ENCODE data around the gene EGR2.
A peak's percentile ranks its signal among the peaks of the same experiment; 100 is the strongest.

EGR2 gene

GRCh38 chr10:62819141-62819920 lies 3.2 kb upstream of the EGR2 start:
- CTCF ChIA-PET = interaction anchor here (0.7 to 6.6 kb wide), 8 partner anchors 12 to 338 kb away, joined by 3 to 68 read pairs (median 8); no protein-coding TSS in a partner anchor
- peaks cover 0 to 41% (median 39%) of the 10 kb centered on the region in 4 experiments for H3K4me1 ChIP-seq (ENCODE audit: control extremely low read depth in 1 of 4, control insufficient read depth in 4 of 4, insufficient read depth in 4 of 4, low read length in 3 of 4)
- H3K4me3 ChIP-seq (ENCODE audit: control insufficient read depth in 1 of 7, extremely low read depth in 1 of 7, insufficient read depth in 4 of 7, low read depth in 2 of 7, low read length in 6 of 7) = peak overlapping the region in 2 of 7 experiments; percentile 3 to 45
- H3K9me3 ChIP-seq (ENCODE audit: control extremely low read depth in 1 of 5, control insufficient read depth in 4 of 5, insufficient read depth in 2 of 5, low read depth in 1 of 5, low read length in 4 of 5) = no peaks in the 10 kb centered on the region
- DNase-seq = peak; percentile 8 to 48 (median 30)
- peaks cover 3 to 53% (median 24%) of the 10 kb centered on the region in 5 experiments for H3K27me3 ChIP-seq (replicated peaks in 2 of 5; ENCODE audit: control insufficient read depth in 4 of 5, insufficient read depth in 5 of 5, low read length in 4 of 5)
- WGBS (ENCODE audit: insufficient coverage) = 51% methylated on average over 19 of the region's 19 CpGs
- no peaks in the 10 kb centered on the region for H3K36me3 ChIP-seq (ENCODE audit: control insufficient read depth in 4 of 4, insufficient read depth in 4 of 4, low read length in 3 of 4)
- POLR2A ChIA-PET = interaction anchor here (1.2 kb wide), 1 partner anchor 15 kb away, joined by 4 read pairs; the partner anchor contains the start of gene ADO
- H3K27ac ChIP-seq (ENCODE audit: insufficient read depth in 1 of 2, low read depth in 1 of 2, low read length in 2 of 2, poor library complexity in 1 of 2, severe bottlenecking in 2 of 2) = no peak overlapping the region

DNA sequence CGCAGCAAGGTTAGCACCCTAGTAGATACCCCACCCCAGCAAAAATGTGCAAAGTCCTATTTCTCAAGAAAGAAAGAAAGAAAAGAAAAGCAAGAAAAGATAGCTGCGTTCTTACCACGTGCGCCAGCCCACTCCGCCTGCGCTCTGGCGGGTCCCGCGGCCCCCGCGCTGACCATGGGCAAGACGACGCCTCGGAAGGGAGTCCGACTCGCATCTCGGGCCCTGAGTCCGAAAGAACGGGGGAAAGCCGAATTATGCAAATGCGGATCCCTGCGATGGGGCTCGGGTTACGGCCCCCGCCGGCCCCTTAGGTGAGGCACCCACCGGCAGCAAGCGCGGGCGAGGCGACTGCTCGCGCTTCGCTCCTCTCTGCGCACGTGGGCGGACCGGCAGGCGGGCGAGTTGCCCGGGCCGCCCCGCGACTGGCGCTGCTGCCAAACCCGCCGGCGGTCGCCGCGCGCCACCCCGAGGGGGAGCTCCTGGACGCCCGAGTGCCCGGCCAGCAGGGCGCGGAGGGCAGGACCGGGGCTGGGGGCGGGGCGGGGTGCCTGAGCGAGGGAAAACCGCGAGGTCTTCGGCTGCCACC lies 2.4 kb upstream of the EGR2 start:
- H3K4me3 ChIP-seq (ENCODE audit: control insufficient read depth in 1 of 7, extremely low read depth in 1 of 7, insufficient read depth in 4 of 7, low read depth in 2 of 7, low read length in 6 of 7) = peak overlapping the region in 6 of 7 experiments; percentile 16 to 86 (median 79)
- POLR2A ChIA-PET = interaction anchor here (0.7 to 1.2 kb wide), 2 partner anchors 14 to 698 kb away, joined by 3 to 4 read pairs; partner anchors contain the start of gene ADO
- CTCF ChIA-PET = interaction anchor here (0.7 to 6.6 kb wide), 14 partner anchors 13 to 339 kb away, joined by 3 to 68 read pairs (median 4); partner anchors contain the start of gene ADO
- WGBS (ENCODE audit: insufficient coverage) = 4% methylated on average over 48 of the region's 65 CpGs
- DNase-seq = peak; percentile 49 to 68 (median 55)
- no peaks in the 10 kb centered on the region for H3K9me3 ChIP-seq (ENCODE audit: control extremely low read depth in 1 of 5, control insufficient read depth in 4 of 5, insufficient read depth in 2 of 5, low read depth in 1 of 5, low read length in 4 of 5)
- H3K4me1 ChIP-seq (ENCODE audit: control extremely low read depth in 1 of 4, control insufficient read depth in 4 of 4, insufficient read depth in 4 of 4, low read length in 3 of 4) = peaks cover 0 to 41% (median 39%) of the 10 kb centered on the region in 4 experiments
- H3K27me3 ChIP-seq (replicated peaks in 2 of 5; ENCODE audit: control insufficient read depth in 4 of 5, insufficient read depth in 5 of 5, low read length in 4 of 5) = peaks cover 3 to 61% (median 31%) of the 10 kb centered on the region in 5 experiments
- no peak overlapping the region for H3K27ac ChIP-seq (ENCODE audit: insufficient read depth in 1 of 2, low read depth in 1 of 2, low read length in 2 of 2, poor library complexity in 1 of 2, severe bottlenecking in 2 of 2)
- no peaks in the 10 kb centered on the region for H3K36me3 ChIP-seq (ENCODE audit: control insufficient read depth in 4 of 4, insufficient read depth in 4 of 4, low read length in 3 of 4)

GRCh38 chr10:62817766-62818425 lies 1.7 kb upstream of the EGR2 start:
- CTCF ChIA-PET = interaction anchor here (0.6 to 6.6 kb wide), 14 partner anchors 11 to 266 kb away, joined by 3 to 68 read pairs (median 6); partner anchors contain the start of gene ADO
- Histone ChIP-seq H3K27ac (ENCODE audit: insufficient read depth in 1 of 2, low read depth in 1 of 2, low read length in 2 of 2, poor library complexity in 1 of 2, severe bottlenecking in 2 of 2) (no peak overlapping the region), H3K4me3 (ENCODE audit: control insufficient read depth in 1 of 7, extremely low read depth in 1 of 7, insufficient read depth in 4 of 7, low read depth in 2 of 7, low read length in 6 of 7) (peak overlapping the region in 6 of 7 experiments; percentile 65 to 91 (median 84)), H3K36me3 (ENCODE audit: control insufficient read depth in 4 of 4, insufficient read depth in 4 of 4, low read length in 3 of 4) (no peaks in the 10 kb centered on the region), H3K27me3 (replicated peaks in 2 of 5; ENCODE audit: control insufficient read depth in 4 of 5, insufficient read depth in 5 of 5, low read length in 4 of 5) (peaks cover 3 to 67% (median 36%) of the 10 kb centered on the region in 5 experiments), H3K4me1 (ENCODE audit: control extremely low read depth in 1 of 4, control insufficient read depth in 4 of 4, insufficient read depth in 4 of 4, low read length in 3 of 4) (peaks cover 0 to 41% (median 39%) of the 10 kb centered on the region in 4 experiments), H3K9me3 (ENCODE audit: control extremely low read depth in 1 of 5, control insufficient read depth in 4 of 5, insufficient read depth in 2 of 5, low read depth in 1 of 5, low read length in 4 of 5) (no peaks in the 10 kb centered on the region)
- peak; percentile 60 to 72 (median 72) for DNase-seq
- WGBS (ENCODE audit: insufficient coverage) = under 1% methylated on average over 43 of the region's 51 CpGs
- POLR2A ChIA-PET = interaction anchor here (0.7 kb wide), 1 partner anchor 698 kb away, joined by 3 read pairs; no protein-coding TSS in a partner anchor

GRCh38 chr10:62817121-62817765 lies 1.1 kb upstream of the EGR2 start:
- ChIA-PET POLR2A (interaction anchor here (0.7 to 1.1 kb wide), 2 partner anchors 12 to 45 kb away, joined by 3 to 5 read pairs; no protein-coding TSS in a partner anchor), CTCF (interaction anchor here (0.6 to 6.6 kb wide), 17 partner anchors 11 to 349 kb away, joined by 3 to 68 read pairs (median 4); partner anchors contain the start of gene ADO)
- Histone ChIP-seq H3K27me3 (replicated peaks in 2 of 5; ENCODE audit: control insufficient read depth in 4 of 5, insufficient read depth in 5 of 5, low read length in 4 of 5) (peaks cover 3 to 72% (median 39%) of the 10 kb centered on the region in 5 experiments), H3K36me3 (ENCODE audit: control insufficient read depth in 4 of 4, insufficient read depth in 4 of 4, low read length in 3 of 4) (no peaks in the 10 kb centered on the region), H3K9me3 (ENCODE audit: control extremely low read depth in 1 of 5, control insufficient read depth in 4 of 5, insufficient read depth in 2 of 5, low read depth in 1 of 5, low read length in 4 of 5) (no peaks in the 10 kb centered on the region), H3K27ac (ENCODE audit: insufficient read depth in 1 of 2, low read depth in 1 of 2, low read length in 2 of 2, poor library complexity in 1 of 2, severe bottlenecking in 2 of 2) (peak overlapping the region in 1 of 2 experiments; percentile 66), H3K4me3 (ENCODE audit: control insufficient read depth in 1 of 7, extremely low read depth in 1 of 7, insufficient read depth in 4 of 7, low read depth in 2 of 7, low read length in 6 of 7) (peak overlapping the region; percentile 38 to 91 (median 83)), H3K4me1 (ENCODE audit: control extremely low read depth in 1 of 4, control insufficient read depth in 4 of 4, insufficient read depth in 4 of 4, low read length in 3 of 4) (peaks cover 0 to 41% (median 39%) of the 10 kb centered on the region in 4 experiments)
- under 1% methylated on average over 44 of the region's 49 CpGs for WGBS (ENCODE audit: insufficient coverage)
- DNase-seq = peak; percentile 10 to 31 (median 27)

- Histone ChIP-seq H3K4me1 (ENCODE audit: control extremely low read depth in 1 of 4, control insufficient read depth in 4 of 4, insufficient read depth in 4 of 4, low read length in 3 of 4) (peaks cover 0 to 41% (median 39%) of the 10 kb centered on the region in 4 experiments), H3K4me3 (ENCODE audit: control insufficient read depth in 1 of 7, extremely low read depth in 1 of 7, insufficient read depth in 4 of 7, low read depth in 2 of 7, low read length in 6 of 7) (peak overlapping the region; percentile 65 to 91 (median 83)), H3K36me3 (ENCODE audit: control insufficient read depth in 4 of 4, insufficient read depth in 4 of 4, low read length in 3 of 4) (no peaks in the 10 kb centered on the region), H3K9me3 (ENCODE audit: control extremely low read depth in 1 of 5, control insufficient read depth in 4 of 5, insufficient read depth in 2 of 5, low read depth in 1 of 5, low read length in 4 of 5) (no peaks in the 10 kb centered on the region), H3K27ac (ENCODE audit: insufficient read depth in 1 of 2, low read depth in 1 of 2, low read length in 2 of 2, poor library complexity in 1 of 2, severe bottlenecking in 2 of 2) (peak overlapping the region in 1 of 2 experiments; percentile 66), H3K27me3 (replicated peaks in 2 of 5; ENCODE audit: control insufficient read depth in 4 of 5, insufficient read depth in 5 of 5, low read length in 4 of 5) (peaks cover 3 to 67% (median 37%) of the 10 kb centered on the region in 5 experiments)
- CTCF ChIA-PET = interaction anchor here (1.2 to 6.6 kb wide), 4 partner anchors 10 to 206 kb away, joined by 3 to 68 read pairs (median 20); partner anchors contain the start of gene ADO
- no peak for DNase-seq
- POLR2A ChIA-PET = interaction anchor here (0.6 to 1.1 kb wide), 2 partner anchors 44 to 917 kb away, joined by 3 to 5 read pairs; no protein-coding TSS in a partner anchor
- 0% methylated on average over 2 of the region's 2 CpGs for WGBS (ENCODE audit: insufficient coverage)
Measured at GRCh38 chr10:62816076-62816330, 163 bp downstream of the EGR2 start.
